ENCODE results near the gene HIC1.

DNA sequence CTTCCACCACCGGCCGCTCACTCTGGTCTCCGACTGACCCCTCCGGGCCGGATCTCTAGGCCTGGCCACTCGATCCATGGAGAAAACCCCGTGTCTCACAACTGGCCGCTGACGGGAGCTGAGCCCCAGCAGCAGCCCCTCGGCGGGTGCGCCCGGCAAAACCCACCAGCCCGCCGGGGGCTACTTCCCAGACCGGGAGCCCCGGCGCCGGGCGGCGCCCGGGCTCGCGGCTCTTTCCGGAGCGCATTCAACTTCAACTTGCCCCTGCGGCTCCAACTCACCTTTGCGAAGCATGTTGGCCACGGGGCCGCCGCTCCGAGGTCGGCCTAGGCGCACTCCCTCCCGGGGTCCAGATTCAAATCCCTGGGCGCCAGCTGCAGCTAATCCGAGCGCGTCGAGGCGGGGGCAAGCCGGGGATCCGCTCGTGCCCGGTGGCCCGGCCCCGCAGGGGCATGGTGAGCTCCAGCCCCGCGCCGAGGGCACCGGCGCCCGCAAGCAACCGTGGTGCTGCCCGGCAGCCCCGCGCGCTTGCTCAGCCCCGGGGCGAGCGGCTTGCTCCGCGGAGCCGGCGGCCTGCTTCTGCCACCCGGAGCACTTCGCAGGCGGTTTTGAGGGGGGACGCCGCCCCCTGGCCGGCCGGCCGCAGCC lies 30.2 kb upstream of the HIC1 start:
- TF ChIP-seq GATA3 (IDR thresholded peaks at IDR 0.05; ENCODE audit: low read depth, low read length): no peak
- TF ChIP-seq GATA2 (IDR thresholded peaks at IDR 0.05; ENCODE audit: low read depth, low read length): no peak

All from SH-SY5Y (cell line).